Measurements from ENCODE around the gene USP30.

The USP30 gene

GRCh38 chr12:109098651-109099050 is 46.3 kb downstream of the USP30 start:
- no peak for DNase-seq

DNA sequence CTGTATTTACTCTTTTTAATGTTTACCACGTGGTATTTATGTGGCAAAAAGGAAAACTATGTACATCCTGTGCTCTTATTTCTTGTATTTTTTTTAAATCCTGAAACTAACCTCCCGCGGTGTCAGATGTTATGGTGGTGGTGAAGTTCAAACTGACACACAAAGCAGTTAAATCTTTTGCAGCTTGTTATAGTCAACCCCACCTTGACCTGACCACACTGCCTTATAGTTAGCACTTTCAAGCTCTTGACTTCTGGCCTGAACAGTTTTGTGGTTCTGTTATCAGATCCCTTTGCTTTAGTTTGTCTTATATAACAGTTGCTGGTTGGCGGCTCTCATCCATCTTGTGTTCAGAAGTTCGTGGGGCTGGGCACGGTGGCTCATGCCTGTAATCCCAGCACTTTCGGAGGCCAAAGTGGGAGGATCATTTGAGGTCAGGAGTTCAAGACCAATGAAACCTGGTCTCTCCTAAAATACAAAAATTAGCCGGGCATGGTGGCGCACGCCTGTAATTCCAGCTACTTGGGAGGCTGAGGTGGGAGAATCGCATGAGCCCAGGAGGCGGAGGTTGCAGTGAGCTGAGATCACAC is 47.1 kb downstream of the USP30 start:
- no peak for DNase-seq

- DNase-seq, result no peak
Measured at GRCh38 chr12:109100741-109101140, 48.4 kb downstream of the USP30 start.

- no peak for DNase-seq
Measured at GRCh38 chr12:109102491-109102890, 50.1 kb downstream of the USP30 start.

- no peak for DNase-seq
Measured at GRCh38 chr12:109105176-109105575, 52.8 kb downstream of the USP30 start.

- DNase-seq, result no peak
Measured at GRCh38 chr12:109109746-109110350, 57.5 kb downstream of the USP30 start.

DNA sequence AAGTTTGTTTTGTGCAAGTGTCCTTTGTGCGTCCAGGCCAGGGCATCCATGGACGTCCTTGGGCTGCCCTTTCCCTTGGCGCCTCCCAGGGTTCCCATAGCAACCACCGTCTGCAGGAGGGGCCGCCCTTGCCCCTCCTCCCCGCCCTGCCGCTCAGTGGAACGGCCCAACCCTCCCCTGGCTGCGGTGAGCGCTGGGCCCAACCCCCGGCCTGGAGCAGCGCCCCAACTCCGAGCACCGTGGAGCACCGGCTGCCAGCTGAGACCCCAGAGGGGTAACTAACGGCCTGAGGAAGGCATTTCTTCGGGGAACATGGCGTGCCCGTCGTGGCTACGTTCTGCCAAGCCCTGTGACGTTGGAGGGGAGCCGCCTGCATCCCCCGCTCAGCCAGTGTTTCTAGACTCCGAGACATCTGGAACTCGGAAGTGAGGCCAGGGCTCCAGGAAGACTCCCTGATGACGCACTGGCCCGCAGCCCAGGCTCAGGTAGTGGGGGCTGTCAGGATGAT is 58.7 kb downstream of the USP30 start:
- DNase-seq, result no peak

DNA sequence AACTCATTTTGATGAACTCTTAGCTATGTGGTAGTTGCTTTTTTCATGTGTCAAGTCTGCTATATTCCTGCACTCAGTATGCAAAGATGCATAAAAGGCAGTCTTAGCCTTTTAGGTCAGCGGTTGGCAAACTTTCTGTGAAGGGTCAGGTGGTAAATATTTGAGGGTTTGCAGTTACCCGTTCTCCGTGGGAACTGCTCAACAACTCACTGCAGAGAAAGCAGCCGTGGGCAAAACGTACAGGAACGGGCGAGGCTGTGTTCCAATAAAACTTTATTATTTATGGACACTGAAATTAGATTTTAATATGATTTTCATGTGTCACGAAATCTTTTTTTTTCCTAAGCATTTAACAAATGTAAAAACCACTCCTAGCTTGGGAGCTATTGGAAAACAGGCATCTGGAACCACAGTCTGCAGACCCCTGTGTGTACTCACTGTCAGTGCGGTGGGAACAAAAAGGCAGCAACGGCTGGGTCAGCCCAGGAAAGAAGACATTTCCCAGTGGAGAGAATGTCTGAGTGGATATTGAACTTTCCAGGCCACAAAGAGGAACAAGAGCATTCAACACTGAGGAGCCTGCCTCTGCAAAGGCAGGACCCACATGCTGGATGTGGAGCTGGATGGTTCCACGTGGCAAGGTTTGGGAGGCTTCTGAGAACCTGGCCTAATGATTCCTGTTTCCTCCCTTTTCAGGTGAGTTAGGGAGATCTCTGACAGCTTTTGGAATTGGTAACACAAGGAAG is 60.5 kb downstream of the USP30 start:
- DNase-seq, result no peak

GRCh38 chr12:109113661-109114321 is 61.4 kb downstream of the USP30 start:
- DNase-seq, result no peak

DNA sequence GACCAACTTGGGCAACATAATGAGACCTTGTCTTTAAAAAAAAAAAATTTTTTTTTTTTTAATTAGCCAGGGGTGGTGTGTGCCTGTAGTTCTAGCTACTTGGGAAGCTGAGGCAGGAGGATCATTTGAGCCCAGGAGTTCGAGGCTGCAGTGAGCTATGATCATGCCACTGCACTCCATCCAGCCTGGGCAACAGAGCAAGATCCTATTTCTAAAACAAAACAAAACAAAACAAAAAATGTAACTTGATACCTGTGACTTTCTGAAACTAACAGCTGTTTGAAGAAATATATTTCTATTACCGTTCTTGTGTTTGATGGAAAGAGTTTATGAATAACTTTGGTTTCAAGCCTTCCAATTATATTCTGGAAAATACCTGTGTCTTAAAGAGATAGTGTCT is 62.3 kb downstream of the USP30 start:
- no peak for DNase-seq

- DNase-seq, result no peak
Measured at GRCh38 chr12:109115404-109115757, 63.0 kb downstream of the USP30 start.

GRCh38 chr12:109115758-109116610 is 63.6 kb downstream of the USP30 start, which contains the start of gene ACACB:
TSS of gene ACACB (plus strand) at chr12:109116587. CDS start at chr12:109139406, 22,819 bp downstream.
- no peak for DNase-seq

- DNase-seq, result no peak
Measured at GRCh38 chr12:109116611-109116949, 64.2 kb downstream of the USP30 start.

- no peak for DNase-seq
Measured at GRCh38 chr12:109120095-109120494, 67.7 kb downstream of the USP30 start.

GRCh38 chr12:109120557-109120956 is 68.2 kb downstream of the USP30 start:
- DNase-seq, result no peak

- DNase-seq, result no peak
Measured at GRCh38 chr12:109121346-109121880, 69.0 kb downstream of the USP30 start.

DNA sequence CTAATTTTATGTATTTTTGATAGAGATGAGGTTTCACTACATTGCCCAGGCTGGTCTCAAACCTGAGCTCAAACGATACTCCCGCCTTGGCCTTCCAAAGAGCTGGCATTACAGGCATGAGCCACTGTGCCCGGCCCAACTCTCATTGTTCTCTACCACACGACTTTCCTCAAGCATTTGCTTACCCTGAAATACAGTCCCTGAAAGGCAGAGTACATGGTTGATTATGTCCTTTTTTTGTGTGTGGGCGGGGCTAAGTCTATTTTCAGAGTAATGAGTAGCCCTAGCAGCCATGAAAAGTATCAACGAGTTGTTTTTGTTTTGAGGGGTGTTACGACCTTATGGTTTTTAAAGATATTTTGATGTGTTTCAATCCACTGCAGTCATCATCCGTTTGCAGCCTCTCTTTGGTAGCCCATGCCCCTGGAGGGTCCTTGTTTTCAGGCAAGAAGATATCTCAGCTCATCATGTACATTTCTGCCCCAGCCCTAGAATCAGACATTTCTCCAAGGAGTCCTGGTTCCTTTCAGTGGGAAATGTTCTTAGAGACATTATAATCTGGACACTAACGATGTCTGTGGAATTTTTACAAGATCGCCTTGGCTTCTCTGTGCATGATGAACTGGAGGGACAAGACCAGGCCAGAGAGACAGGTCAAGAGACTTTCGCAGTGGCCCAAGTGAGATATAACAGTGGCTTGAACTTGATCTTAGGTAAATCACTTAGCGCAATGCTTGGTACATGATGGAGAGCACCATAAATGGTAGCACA is 72.7 kb downstream of the USP30 start:
- no peak for DNase-seq

- DNase-seq, result no peak
Measured at GRCh38 chr12:109125791-109126190, 73.4 kb downstream of the USP30 start.

DNA sequence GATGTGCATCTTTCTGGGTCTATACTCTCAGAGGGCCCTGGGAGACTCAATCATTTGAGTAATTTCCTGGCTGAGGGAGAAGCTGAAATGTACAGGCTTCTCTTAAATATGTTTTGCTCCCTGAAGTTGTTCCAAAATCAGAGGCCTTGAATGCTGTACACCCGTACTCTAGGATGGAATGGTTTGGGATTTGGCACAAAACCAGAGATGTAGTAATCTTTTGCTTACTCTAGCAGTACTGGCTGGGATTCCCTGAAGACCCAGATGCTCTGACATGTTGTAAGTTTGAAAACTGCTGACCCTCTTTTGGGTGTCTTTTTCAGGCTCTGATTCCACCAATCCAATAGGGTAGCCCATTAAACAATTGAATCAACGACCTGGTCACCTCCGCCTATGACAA is 74.4 kb downstream of the USP30 start:
- DNase-seq, result no peak

DNA sequence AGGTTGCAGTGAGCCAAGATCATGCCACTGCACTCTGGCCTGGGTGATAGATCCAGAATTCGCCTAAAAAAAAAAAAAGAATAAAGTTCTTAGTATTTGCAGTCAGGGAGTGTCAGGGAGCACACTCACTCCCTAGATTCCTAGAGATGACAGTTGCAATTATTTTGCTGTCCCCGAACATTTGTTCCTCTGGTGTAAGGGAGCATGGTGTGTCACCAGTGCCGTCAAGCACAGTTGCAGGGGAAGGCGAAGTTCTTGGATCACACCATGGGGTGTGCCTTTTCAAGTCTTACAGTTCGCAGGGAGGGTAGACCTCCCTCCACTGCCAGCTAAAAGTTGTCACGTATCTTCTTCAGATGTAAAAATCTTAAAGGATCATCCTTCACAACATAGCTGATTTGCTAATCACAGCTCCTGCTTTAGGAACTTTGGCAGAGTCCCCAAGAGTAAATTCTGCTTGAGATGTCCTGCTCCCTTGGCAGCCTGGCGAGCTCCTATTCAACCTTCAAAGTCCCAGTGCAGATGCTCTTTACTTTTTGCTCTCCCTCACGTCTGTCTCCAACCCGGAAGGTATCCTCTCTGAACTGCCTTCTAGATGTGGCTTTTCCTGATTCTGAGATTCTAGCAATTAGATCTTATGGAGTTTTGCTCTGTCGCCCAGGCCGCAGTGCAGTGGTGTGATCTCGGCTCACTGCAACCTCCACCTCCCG is 75.3 kb downstream of the USP30 start:
- no peak for DNase-seq
